GM12873 (cell line): ENCODE results near the gene MUCL3.

ENCODE experiments used
- CTCF ChIP-seq: IDR thresholded peaks from 2 replicates; pipeline ENCODE4 v1.5.1; 2012; ENCODE audit warnings: low read depth, mild to moderate bottlenecking, moderate library complexity, low read length, control low read depth; ENCODE audit not compliant: insufficient read depth; ENCODE audit errors: missing control alignments

The MUCL3 gene

GRCh38 chr6:30990422-30991086 lies 49.8 kb downstream of the MUCL3 start:
- no peak for TF ChIP-seq CTCF

- TF ChIP-seq CTCF, result no peak
Measured at GRCh38 chr6:30991891-30992290, 51.1 kb downstream of the MUCL3 start.

GRCh38 chr6:30997301-30997700 lies 56.5 kb downstream of the MUCL3 start:
- no peak for TF ChIP-seq CTCF

- TF ChIP-seq CTCF, result no peak
Measured at GRCh38 chr6:30998785-30999184, 58.0 kb downstream of the MUCL3 start.

GRCh38 chr6:31001281-31001888 lies 60.6 kb downstream of the MUCL3 start:
- TF ChIP-seq CTCF, result no peak

- no peak for TF ChIP-seq CTCF
Measured at GRCh38 chr6:31002471-31002870, 61.7 kb downstream of the MUCL3 start.
